ENCODE data around the gene SEMA3F.

GRCh38 chr3:50128001-50128400 is 27.1 kb upstream of the SEMA3F start:
- TF ChIP-seq EZH2 (IDR thresholded peaks at IDR 0.05; ENCODE audit: low read depth, unreplicated experiment): no peak
- no peak for TF ChIP-seq CTCF (conservative IDR thresholded peaks at IDR 0.05; ENCODE audit: low read depth in 2 of 2)
- TF ChIP-seq REST (IDR thresholded peaks at IDR 0.05; ENCODE audit: unreplicated experiment): no peak
- TF ChIP-seq EZH2phosphoT487 (IDR thresholded peaks at IDR 0.05; ENCODE audit: unreplicated experiment): no peak
- no peak for TF ChIP-seq NANOG (IDR thresholded peaks at IDR 0.05; ENCODE audit: borderline replicate concordance)
- TF ChIP-seq CREB1 (CRISPR knock-in tag; IDR thresholded peaks at IDR 0.05; ENCODE audit: low read depth): no peak

Measured in GM23338 (cell line).